Trophoblast cell (in vitro differentiated cells and primary cell): Measurements from ENCODE around the gene MSMO1.

Experiments used
- DNase-seq, 2 donors: peaks; one replicate each; pipeline ENCODE4 v3.0.0-alpha.2; 2016
- H2AFZ ChIP-seq: 2 replicates; pipeline ENCODE4 v1.6.1; 2013; ENCODE audit warnings: low read length, moderate library complexity, mild to moderate bottlenecking; ENCODE audit not compliant: insufficient read depth, poor library complexity
- H2AK5ac ChIP-seq: 2 replicates; pipeline ENCODE4 v1.6.1; 2013; ENCODE audit warnings: mild to moderate bottlenecking, low read length
- H2BK120ac ChIP-seq: 2 replicates; pipeline ENCODE4 v1.6.1; 2013; ENCODE audit warnings: low read length, mild to moderate bottlenecking, moderate library complexity; ENCODE audit not compliant: insufficient read depth, poor library complexity
- H2BK12ac ChIP-seq: 2 replicates; pipeline ENCODE4 v1.6.1; 2013; ENCODE audit warnings: mild to moderate bottlenecking, low read length, moderate library complexity
- H2BK5ac ChIP-seq: 2 replicates; pipeline ENCODE4 v1.6.1; 2013; ENCODE audit warnings: low read length, low read depth, moderate library complexity, mild to moderate bottlenecking; ENCODE audit not compliant: poor library complexity
- H3K14ac ChIP-seq: 2 replicates; pipeline ENCODE4 v1.6.1; 2013; ENCODE audit warnings: mild to moderate bottlenecking, low read length
- H3K18ac ChIP-seq: 2 replicates; pipeline ENCODE4 v1.6.1; 2013; ENCODE audit warnings: mild to moderate bottlenecking, low read length
- H3K23ac ChIP-seq: 2 replicates; pipeline ENCODE4 v1.6.1; 2013; ENCODE audit warnings: low read length
- H3K27ac ChIP-seq: 2 replicates; pipeline ENCODE4 v1.5.1; 2013; ENCODE audit warnings: low read depth, mild to moderate bottlenecking, inconsistent platforms, low read length, moderate library complexity
- H3K27me3 ChIP-seq: 2 replicates; pipeline ENCODE4 v1.6.1; 2013; ENCODE audit warnings: inconsistent platforms, mild to moderate bottlenecking, low read length, moderate library complexity; ENCODE audit not compliant: insufficient read depth
- H3K36me3 ChIP-seq, 2 experiments: 1 replicate in 1 of 2; 2 replicates in 1 of 2; pipeline ENCODE4 v1.6.1; 2013; ENCODE audit warnings: low read length in 2 of 2, mild to moderate bottlenecking in 2 of 2, moderate library complexity in 1 of 2; ENCODE audit not compliant: insufficient read depth in 2 of 2, control insufficient read depth in 1 of 2
- H3K4ac ChIP-seq: 2 replicates; pipeline ENCODE4 v1.6.1; 2013; ENCODE audit warnings: low read depth, mild to moderate bottlenecking, low read length, moderate library complexity
- H3K4me1 ChIP-seq, 2 experiments: 1 replicate in 1 of 2; 2 replicates in 1 of 2; pipeline ENCODE4 v1.6.1; 2013; ENCODE audit warnings: low read length in 2 of 2, mild to moderate bottlenecking in 2 of 2, moderate library complexity in 1 of 2; ENCODE audit not compliant: insufficient read depth in 2 of 2, control insufficient read depth in 1 of 2
- H3K4me2 ChIP-seq: 2 replicates; pipeline ENCODE4 v1.6.1; 2013; ENCODE audit warnings: inconsistent platforms, mild to moderate bottlenecking, low read length, moderate library complexity
- H3K4me3 ChIP-seq: 2 replicates; pipeline ENCODE4 v1.5.1; 2013; ENCODE audit warnings: mild to moderate bottlenecking, low read depth, low read length, inconsistent platforms
- H3K79me1 ChIP-seq: one replicate; pipeline ENCODE4 v1.6.1; 2013; ENCODE audit warnings: low read length
- H3K79me2 ChIP-seq: 2 replicates; pipeline ENCODE4 v1.6.1; 2013; ENCODE audit warnings: low read length, mild to moderate bottlenecking; ENCODE audit not compliant: control insufficient read depth, insufficient read depth, poor library complexity
- H3K9ac ChIP-seq: 2 replicates; pipeline ENCODE4 v1.6.1; 2013; ENCODE audit warnings: mild to moderate bottlenecking, low read length
- H3K9me3 ChIP-seq: 2 replicates; pipeline ENCODE4 v1.6.1; 2013; ENCODE audit warnings: low read depth, mild to moderate bottlenecking, control low read depth, inconsistent platforms, low read length; ENCODE audit not compliant: insufficient read depth
- H4K12ac ChIP-seq: 2 replicates; pipeline ENCODE4 v1.6.1; 2013; ENCODE audit warnings: low read depth, mild to moderate bottlenecking, low read length, moderate library complexity
- H4K8ac ChIP-seq: 2 replicates; pipeline ENCODE4 v1.6.1; 2013; ENCODE audit warnings: low read depth, mild to moderate bottlenecking, low read length, moderate library complexity
- H4K91ac ChIP-seq: one replicate; pipeline ENCODE4 v1.6.1; 2013; ENCODE audit warnings: low read depth, mild to moderate bottlenecking, low read length, moderate library complexity
- WGBS: extraction: QIAGEN DNeasy Blood & Tissue Kit; methylation state at CpG from one replicate; pipeline ENCODE4 v1.1.7; 2013; ENCODE audit warnings: missing lambda C conversion rate; ENCODE audit not compliant: insufficient read length, insufficient coverage; ENCODE audit errors: extremely low coverage; 5-methylcytosine and 5-hydroxymethylcytosine counted together

MSMO1 gene

DNA sequence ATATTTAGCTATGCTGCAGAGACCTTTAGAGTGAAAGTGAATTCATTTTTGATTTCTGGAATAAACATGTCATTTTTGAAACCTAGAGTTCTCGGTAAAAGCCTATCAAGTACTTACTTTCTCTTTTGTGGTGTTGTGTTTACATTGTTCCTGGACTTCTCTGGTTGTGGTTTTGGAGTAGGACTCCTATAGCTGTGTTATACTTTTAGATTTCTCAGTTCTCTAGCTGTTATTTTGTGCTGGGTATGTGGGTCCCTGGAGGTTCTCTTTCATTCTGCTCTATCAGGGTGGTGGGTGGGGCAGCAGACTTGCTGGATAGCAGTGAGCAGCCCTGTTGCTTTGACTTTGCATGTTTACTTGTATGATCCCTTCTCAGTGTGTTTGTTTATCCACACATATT is 25.6 kb upstream of the MSMO1 start:
- Histone ChIP-seq H2BK12ac (no peak overlapping the region), H3K79me2 (no peaks in the 10 kb centered on the region), H3K4me3 (no peak overlapping the region), H2BK5ac (no peak overlapping the region), H3K27me3 (no peaks in the 10 kb centered on the region), H3K4ac (no peak overlapping the region), H3K14ac (no peak overlapping the region), H3K9ac (no peak overlapping the region), H3K23ac (no peak overlapping the region), H2AFZ (no peak overlapping the region), H3K4me1 (no peaks in the 10 kb centered on the region), H4K91ac (no peak overlapping the region), H4K8ac (no peak overlapping the region), H2AK5ac (no peak overlapping the region), H3K27ac (no peak overlapping the region), H2BK120ac (no peak overlapping the region), H3K36me3 (peaks cover 0 to 5% of the 10 kb centered on the region in 2 experiments), H3K79me1 (no peaks in the 10 kb centered on the region), H3K4me2 (no peak overlapping the region), H3K9me3 (no peaks in the 10 kb centered on the region), H3K18ac (no peak overlapping the region), H4K12ac (no peak overlapping the region)
- WGBS, result no CpG with 5 or more reads among the region's 1 CpG
- no peak for DNase-seq

DNA sequence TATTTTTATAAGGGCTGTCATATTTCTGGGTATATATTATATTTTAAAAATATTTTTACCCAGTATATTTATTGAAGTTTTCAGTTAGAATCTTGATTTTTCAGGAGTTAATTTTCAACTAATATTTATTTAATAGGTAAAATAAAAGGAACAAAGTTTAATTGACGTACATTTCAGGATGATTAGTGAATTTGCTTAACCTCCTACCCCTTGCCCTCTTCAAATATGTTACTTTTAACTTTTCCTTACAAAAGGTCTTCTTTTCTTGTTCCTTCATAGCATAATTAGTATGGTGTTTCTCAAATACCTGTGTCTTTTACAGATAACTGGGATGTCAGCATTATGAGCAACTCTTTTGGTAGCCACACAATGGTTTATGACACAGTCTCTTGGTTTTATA is 24.8 kb upstream of the MSMO1 start:
- H3K18ac ChIP-seq, result no peak overlapping the region
- no peak overlapping the region for H2AFZ ChIP-seq
- H2BK5ac ChIP-seq, result no peak overlapping the region
- no peak overlapping the region for H2AK5ac ChIP-seq
- H3K79me2 ChIP-seq, result no peaks in the 10 kb centered on the region
- no peak overlapping the region for H3K4me2 ChIP-seq
- H3K4me1 ChIP-seq, result no peaks in the 10 kb centered on the region
- no peak overlapping the region for H4K91ac ChIP-seq
- H2BK12ac ChIP-seq, result no peak overlapping the region
- WGBS, result no CpG with 5 or more reads among the region's 1 CpG
- no peak overlapping the region for H3K4me3 ChIP-seq
- peaks cover 0 to 4% of the 10 kb centered on the region in 2 experiments for H3K36me3 ChIP-seq
- no peak overlapping the region for H2BK120ac ChIP-seq
- DNase-seq, result no peak
- no peak overlapping the region for H3K23ac ChIP-seq
- no peak overlapping the region for H3K27ac ChIP-seq
- H4K8ac ChIP-seq, result no peak overlapping the region
- no peak overlapping the region for H4K12ac ChIP-seq
- H3K9ac ChIP-seq, result no peak overlapping the region
- H3K27me3 ChIP-seq, result no peaks in the 10 kb centered on the region
- H3K79me1 ChIP-seq, result no peaks in the 10 kb centered on the region
- H3K9me3 ChIP-seq, result no peaks in the 10 kb centered on the region
- no peak overlapping the region for H3K14ac ChIP-seq
- H3K4ac ChIP-seq, result no peak overlapping the region

DNA sequence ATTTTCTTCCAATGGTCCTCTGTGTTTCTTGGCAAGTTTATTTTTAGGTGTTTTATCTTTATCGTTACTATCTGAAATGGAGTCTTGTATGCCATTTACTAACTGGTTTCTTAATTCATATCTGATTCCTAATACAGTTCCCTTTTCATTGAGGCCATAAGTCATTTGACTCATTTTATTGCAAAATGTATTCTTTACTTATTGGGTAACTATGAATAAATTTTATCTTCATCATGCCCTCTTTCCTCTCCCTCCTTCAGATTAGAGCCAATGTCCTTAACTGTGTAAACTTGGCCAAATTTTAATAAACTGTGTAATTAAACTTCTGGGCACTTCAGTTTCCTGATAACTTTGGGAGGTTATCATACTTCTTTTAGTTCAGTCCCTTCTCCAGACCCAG is 19.3 kb upstream of the MSMO1 start:
- Histone ChIP-seq H3K79me1 (peaks cover 2% of the 10 kb centered on the region), H2BK5ac (no peak overlapping the region), H3K79me2 (no peaks in the 10 kb centered on the region), H4K91ac (no peak overlapping the region), H2BK12ac (no peak overlapping the region), H3K18ac (no peak overlapping the region), H3K4ac (no peak overlapping the region), H2AFZ (no peak overlapping the region), H3K27me3 (no peaks in the 10 kb centered on the region), H3K4me3 (no peak overlapping the region), H4K8ac (no peak overlapping the region), H3K23ac (no peak overlapping the region), H3K9ac (no peak overlapping the region), H3K4me2 (no peak overlapping the region), H2BK120ac (no peak overlapping the region), H2AK5ac (no peak overlapping the region), H3K14ac (no peak overlapping the region), H3K9me3 (no peaks in the 10 kb centered on the region), H4K12ac (no peak overlapping the region), H3K4me1 (no peaks in the 10 kb centered on the region), H3K27ac (no peak overlapping the region), H3K36me3 (peaks cover 0 to 3% of the 10 kb centered on the region in 2 experiments)
- no CpG with 5 or more reads among the region's 1 CpG for WGBS
- DNase-seq, result no peak

DNA sequence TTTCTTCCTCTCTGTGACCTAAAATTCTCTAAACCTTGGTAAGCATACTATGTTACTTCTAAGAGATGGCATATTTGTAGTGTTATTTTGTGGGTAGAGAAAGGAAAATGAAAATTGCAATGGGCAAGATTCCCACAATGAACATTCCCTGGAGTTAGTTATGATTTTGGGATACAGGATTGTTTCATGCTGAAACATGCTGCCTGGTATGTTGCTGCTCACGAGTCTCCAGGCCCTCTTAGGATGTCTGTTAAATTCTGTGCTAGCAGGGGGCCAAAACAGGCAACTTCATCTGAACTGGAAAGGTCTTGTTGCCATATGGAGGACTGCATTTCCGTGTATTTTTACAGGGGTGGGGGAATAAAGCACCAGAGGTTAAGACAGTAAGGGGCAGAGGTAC is 18.9 kb upstream of the MSMO1 start:
- Histone ChIP-seq H4K8ac (no peak overlapping the region), H4K12ac (no peak overlapping the region), H3K18ac (no peak overlapping the region), H2AFZ (no peak overlapping the region), H3K9me3 (no peaks in the 10 kb centered on the region), H2BK120ac (no peak overlapping the region), H3K14ac (no peak overlapping the region), H2BK12ac (no peak overlapping the region), H3K36me3 (peaks cover 0 to 3% of the 10 kb centered on the region in 2 experiments), H2AK5ac (no peak overlapping the region), H3K9ac (no peak overlapping the region), H2BK5ac (no peak overlapping the region), H3K4me3 (no peak overlapping the region), H4K91ac (no peak overlapping the region), H3K79me1 (peaks cover 2% of the 10 kb centered on the region), H3K27ac (no peak overlapping the region), H3K27me3 (no peaks in the 10 kb centered on the region), H3K4me1 (no peaks in the 10 kb centered on the region), H3K4me2 (no peak overlapping the region), H3K79me2 (no peaks in the 10 kb centered on the region), H3K23ac (no peak overlapping the region), H3K4ac (no peak overlapping the region)
- WGBS, result no CpG with 5 or more reads among the region's 2 CpGs
- no peak for DNase-seq
